GM10847 (cell line): ENCODE measurements around the gene NASP.

ENCODE experiments used
- POLR2A ChIP-seq: IDR thresholded peaks from 2 replicates; pipeline ENCODE4 v1.6.1; 2011; ENCODE audit not compliant: insufficient read length; ENCODE audit errors: extremely low read depth

Gene NASP

GRCh38 chr1:45666836-45667235 lies 83.0 kb downstream of the NASP start:
- no peak for TF ChIP-seq POLR2A

- no peak for TF ChIP-seq POLR2A
Observed at GRCh38 chr1:45667321-45668111, 83.7 kb downstream of the NASP start.
